H1 (cell line): Measurements from ENCODE around the gene DPY19L1. TPM values are rescaled to one million over a fixed set of nuclear protein-coding genes. Genes with fewer than 3 reads are reported as not detected.
"Not testable (repeated sequence)": the region's sequence is repeated elsewhere in the genome, so short reads cannot be mapped to it uniquely, and the experiment has no call there.

Experiments
- CTCF ChIA-PET: fragments of 300-600 bp; sonication (Branson Sonifier 250); formaldehyde crosslinking; loops from one replicate; lab custom pipeline; 2021; ENCODE audit not compliant: partially characterized antibody; lab: Charles Lee
- POLR2A ChIA-PET: fragments of 300-600 bp; sonication (Branson Sonifier 250); formaldehyde crosslinking; loops from one replicate; lab custom pipeline; 2021; ENCODE audit warnings: inconsistent platforms; ENCODE audit not compliant: partially characterized antibody; lab: Charles Lee
- DNase-seq, 2 experiments: peaks; one replicate each; pipeline versions ENCODE4 v3.0.0 to v3.0.0-alpha.2; 2010 to 2022; ENCODE audit warnings: low spot score in 2 of 2, low read depth in 1 of 2, mixed read lengths in 1 of 2
- FAIRE-seq: peaks from 2 replicates; lab custom pipeline; 2011; peaks lifted over from hg19 to GRCh38; lab: Jason Lieb, UNC
- H2AFZ ChIP-seq: 2 replicates; pipeline ENCODE4 v1.8.1; 2012; ENCODE audit warnings: low read length, inconsistent platforms
- H2AK5ac ChIP-seq: 2 replicates; pipeline ENCODE4 v1.6.1; 2013; ENCODE audit warnings: low read depth, low read length
- H2BK120ac ChIP-seq: replicated peaks from 2 replicates; pipeline ENCODE3; 2013; ENCODE audit warnings: low read depth, low read length, inconsistent platforms
- H2BK12ac ChIP-seq: 2 replicates; pipeline ENCODE4 v1.6.1; 2013; ENCODE audit warnings: low read depth, low read length
- H2BK15ac ChIP-seq: 2 replicates; pipeline ENCODE4 v1.6.1; 2013; ENCODE audit warnings: low read length
- H2BK20ac ChIP-seq: 2 replicates; pipeline ENCODE4 v1.6.1; 2013; ENCODE audit warnings: low read length
- H2BK5ac ChIP-seq: 2 replicates; pipeline ENCODE4 v1.6.1; 2013; ENCODE audit warnings: low read depth, low read length
- H3K14ac ChIP-seq: 2 replicates; pipeline ENCODE4 v1.6.1; 2013; ENCODE audit warnings: inconsistent platforms; ENCODE audit not compliant: insufficient read length
- H3K18ac ChIP-seq: 2 replicates; pipeline ENCODE4 v1.6.1; 2013; ENCODE audit warnings: low read length; ENCODE audit errors: extremely low read depth
- H3K23ac ChIP-seq: 2 replicates; pipeline ENCODE4 v1.6.1; 2013; ENCODE audit warnings: inconsistent platforms; ENCODE audit not compliant: insufficient read length
- H3K23me2 ChIP-seq: 2 replicates; pipeline ENCODE4 v1.6.1; 2013; ENCODE audit warnings: low read depth, low read length
- H3K27ac ChIP-seq: 2 replicates; pipeline ENCODE4 v1.6.1; 2011; ENCODE audit warnings: low read depth, low read length, inconsistent platforms
- H3K27me3 ChIP-seq, 4 experiments: replicated peaks in 1 of 4; 1 replicate in 1 of 4; 2 replicates in 3 of 4; pipeline versions ENCODE4 v1.6.1 to v1.8.1; 2011 to 2013; ENCODE audit warnings: low read length in 3 of 4, mild to moderate bottlenecking in 3 of 4, inconsistent platforms in 2 of 4, mixed read lengths in 2 of 4, moderate library complexity in 1 of 4; ENCODE audit not compliant: control insufficient read depth in 3 of 4, insufficient read depth in 3 of 4; ENCODE audit errors: extremely low read depth in 1 of 4
- H3K36me3 ChIP-seq, 4 experiments: 2 replicates each; pipeline versions ENCODE4 v1.6.1 to v1.8.1; 2011 to 2013; ENCODE audit warnings: mild to moderate bottlenecking in 4 of 4, low read length in 3 of 4, moderate library complexity in 2 of 4, control low read depth in 1 of 4, inconsistent platforms in 1 of 4; ENCODE audit not compliant: insufficient read depth in 4 of 4, control insufficient read depth in 2 of 4
- H3K4ac ChIP-seq: replicated peaks from 2 replicates; pipeline ENCODE3; 2013; ENCODE audit warnings: low read length, low read depth, mixed read lengths, inconsistent platforms; ENCODE audit not compliant: insufficient read length
- H3K4me1 ChIP-seq, 4 experiments: replicated peaks in 1 of 4; 1 replicate in 1 of 4; 2 replicates in 3 of 4; pipeline versions ENCODE4 v1.6.1 to v1.8.1; 2011 to 2013; ENCODE audit warnings: low read length in 3 of 4, inconsistent platforms in 2 of 4, mixed read lengths in 1 of 4; ENCODE audit not compliant: insufficient read depth in 4 of 4, control insufficient read depth in 3 of 4
- H3K4me2 ChIP-seq, 2 experiments: 2 replicates each; pipeline versions ENCODE4 v1.6.1 to v1.8.1; 2011 to 2013; ENCODE audit warnings: low read depth in 2 of 2, low read length in 2 of 2, control low read depth in 1 of 2, inconsistent platforms in 1 of 2, mild to moderate bottlenecking in 1 of 2; ENCODE audit not compliant: insufficient read depth in 1 of 2
- H3K4me3 ChIP-seq, 4 experiments: fragments of 200-600, 300-600 bp in 1 of 4; sonication (generic), shearing (Covaris generic), sonication (Bioruptor Twin) in 1 of 4; 2 replicates each; pipeline versions ENCODE4 v1.5.1 to v1.8.1; 2011 to 2016; ENCODE audit warnings: low read length in 4 of 4, low read depth in 3 of 4, control low read depth in 2 of 4, inconsistent platforms in 2 of 4, mild to moderate bottlenecking in 2 of 4, mixed read lengths in 1 of 4, moderate library complexity in 1 of 4; ENCODE audit not compliant: insufficient read depth in 2 of 4; ENCODE audit errors: extremely low read depth in 1 of 4
- H3K56ac ChIP-seq: replicated peaks from 2 replicates; pipeline ENCODE3; 2013; ENCODE audit warnings: low read depth, mild to moderate bottlenecking, mixed read lengths, low read length, inconsistent platforms; ENCODE audit not compliant: insufficient read length
- H3K79me1 ChIP-seq: 2 replicates; pipeline ENCODE4 v1.6.1; 2013; ENCODE audit warnings: low read depth, low read length, control low read depth
- H3K79me2 ChIP-seq, 2 experiments: 2 replicates each; pipeline versions ENCODE4 v1.6.1 to v1.8.1; 2012 to 2013; ENCODE audit warnings: low read length in 2 of 2, mild to moderate bottlenecking in 2 of 2, inconsistent platforms in 1 of 2; ENCODE audit not compliant: insufficient read depth in 2 of 2, control insufficient read depth in 1 of 2
- H3K9ac ChIP-seq, 4 experiments: replicated peaks in 1 of 4; 1 replicate in 1 of 4; 2 replicates in 3 of 4; pipeline versions ENCODE4 v1.6.1 to v1.8.1; 2011 to 2013; ENCODE audit warnings: low read depth in 3 of 4, low read length in 3 of 4, control low read depth in 2 of 4, mild to moderate bottlenecking in 2 of 4, moderate library complexity in 2 of 4, inconsistent platforms in 1 of 4; ENCODE audit errors: extremely low read depth in 1 of 4
- H3K9me3 ChIP-seq, 2 experiments: 2 replicates each; pipeline versions ENCODE4 v1.6.1 to v1.8.1; 2012 to 2013; ENCODE audit warnings: mild to moderate bottlenecking in 2 of 2, moderate library complexity in 2 of 2, control low read depth in 1 of 2, inconsistent platforms in 1 of 2, low read depth in 1 of 2, low read length in 1 of 2, mixed read lengths in 1 of 2; ENCODE audit not compliant: insufficient read depth in 2 of 2
- H4K20me1 ChIP-seq, 2 experiments: replicated peaks in 1 of 2; 2 replicates each; pipeline versions ENCODE3 to v1.8.1; 2011 to 2013; ENCODE audit warnings: inconsistent platforms in 2 of 2, low read length in 2 of 2, mild to moderate bottlenecking in 1 of 2; ENCODE audit not compliant: insufficient read depth in 2 of 2, control insufficient read depth in 1 of 2
- H4K5ac ChIP-seq: 2 replicates; pipeline ENCODE4 v1.6.1; 2013; ENCODE audit warnings: low read length, low read depth, mixed read lengths, inconsistent platforms; ENCODE audit not compliant: insufficient read length
- H4K8ac ChIP-seq: 2 replicates; pipeline ENCODE4 v1.8.0; 2013; ENCODE audit warnings: mild to moderate bottlenecking, moderate library complexity, low read length, inconsistent platforms; ENCODE audit not compliant: insufficient read depth; ENCODE audit errors: extremely low read depth
- H4K91ac ChIP-seq: replicated peaks from 2 replicates; pipeline ENCODE3; 2013; ENCODE audit warnings: low read length, mixed read lengths, inconsistent platforms; ENCODE audit not compliant: insufficient read length
- WGBS, 2 experiments: shearing (Covaris generic) in 1 of 2; methylation state at CpG; one replicate each; pipeline versions ENCODE4 v1.1.6 to v1.1.7; 2013 to 2015; ENCODE audit warnings: low lambda C conversion rate in 2 of 2, mixed read lengths in 2 of 2, inconsistent platforms in 1 of 2, low coverage in 1 of 2, missing lambda C conversion rate in 1 of 2; ENCODE audit not compliant: insufficient replicate concordance in 2 of 2, insufficient coverage in 1 of 2, insufficient read length in 1 of 2; ENCODE audit errors: extremely low coverage in 1 of 2, missing lambda C conversion rate in 1 of 2; 5-methylcytosine and 5-hydroxymethylcytosine counted together
- polyA plus RNA-seq, 7 experiments: library from polyadenylated mRNA; depleted of rRNA in 3 of 7; stranded (reverse) in 5 of 7; unstranded in 2 of 7; fragments of >200 nt in 5 of 7; fragments of 200-250 nt in 2 of 7; gene quantifications; 1 replicate in 5 of 7; 2 replicates in 1 of 7; 4 replicates in 1 of 7; pipeline versions ENCODE4 v1.2.1 to v1.2.3, GENCODE V29; 2011 to 2013; ENCODE audit warnings: missing spikeins in 2 of 7, mixed read lengths in 2 of 7
- total RNA-seq: library from RNA; stranded (reverse); fragmentation: NEBNext Ultra II Directional; extraction: Animal tissue kit (Norgen Biotek cat#: 25700); gene quantifications from 2 replicates; pipeline ENCODE4 v1.2.1, GENCODE V29; 2021

Gene DPY19L1
- total and polyA plus RNA-seq, 2 of the 8 experiments (the other 6 are each of a cell fraction or from before 2014, with no cell fraction given) = 14.1 to 23.3 TPM

- H3K27ac ChIP-seq, H3K23ac ChIP-seq, H3K9me3 ChIP-seq, H2BK15ac ChIP-seq, H3K36me3 ChIP-seq, H3K9ac ChIP-seq, H3K4me3 ChIP-seq, H3K27me3 ChIP-seq, H4K91ac ChIP-seq, FAIRE-seq, H4K20me1 ChIP-seq, H2AK5ac ChIP-seq, H2BK120ac ChIP-seq, H4K5ac ChIP-seq, DNase-seq, H3K56ac ChIP-seq, H3K79me1 ChIP-seq, H3K4me2 ChIP-seq, H3K79me2 ChIP-seq, H4K8ac ChIP-seq, H2BK20ac ChIP-seq, H2BK5ac ChIP-seq, H3K4me1 ChIP-seq, H3K14ac ChIP-seq, H3K4ac ChIP-seq, H3K18ac ChIP-seq, H2BK12ac ChIP-seq, H3K23me2 ChIP-seq, POLR2A ChIA-PET, H2AFZ ChIP-seq: not testable (repeated sequence)
- WGBS, 2 experiments = 90% methylated on average over 3 of the region's 3 CpGs; no CpG with 5 or more reads in 1 of the 2 experiments
- CTCF ChIA-PET = interaction anchor here (1.0 kb wide), 1 partner anchor 65 kb away, joined by 3 read pairs; no protein-coding TSS in a partner anchor
These were observed 70.8 kb downstream of the DPY19L1 start for GRCh38 chr7:34966504-34966903.
